GM19023 (cell line): ENCODE measurements around the gene PHF20.
"Not testable (repeated sequence)": the region's sequence is repeated elsewhere in the genome, so short reads cannot be mapped to it uniquely, and the experiment has no call there.

ENCODE experiments used
- ATAC-seq: cut with Tn5 transposase; IDR thresholded peaks from one replicate; pipeline ENCODE4 v1.9.1; 2021; ENCODE audit warnings: mild to moderate bottlenecking, moderate library complexity; ENCODE audit not compliant: unreplicated experiment

PHF20 gene

DNA sequence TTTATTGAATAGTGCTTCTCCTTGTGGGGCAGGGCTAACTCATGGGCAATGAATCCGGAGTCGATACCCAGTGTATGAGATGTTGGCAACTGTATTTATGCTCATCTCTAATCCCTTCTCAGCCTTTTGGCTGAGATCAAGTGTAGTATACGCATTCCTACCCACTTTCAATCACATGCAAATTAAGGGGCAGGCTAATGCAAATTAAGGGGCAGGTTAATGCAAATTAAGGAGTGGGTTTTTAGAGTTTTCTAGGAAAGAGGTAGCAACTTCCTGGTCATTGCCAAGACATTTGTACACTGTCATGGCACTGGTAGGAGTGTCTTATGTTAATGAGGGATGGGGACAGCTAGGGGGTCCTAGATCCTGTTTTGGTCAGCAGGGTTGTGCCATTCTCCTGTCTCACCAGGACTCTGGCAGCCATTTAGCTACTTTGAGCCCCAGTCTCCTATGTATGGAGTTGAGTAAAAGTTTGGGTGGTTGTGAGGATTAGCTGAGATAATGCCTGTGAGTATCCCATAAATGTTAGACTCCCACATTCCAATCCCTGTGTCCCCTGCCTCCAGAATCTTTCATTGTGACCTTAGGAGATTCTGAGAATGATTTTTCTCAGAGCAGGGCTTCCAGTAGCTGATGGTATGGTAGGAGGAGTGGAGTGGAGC, 196.3 kb downstream of the PHF20 start, which contains the start of gene CNBD2:
TSS of gene CNBD2 (plus strand) at position 612 of the 662 bp plus-strand sequence. CDS start 173 bp downstream, outside the sequence.
- no peak for ATAC-seq

DNA sequence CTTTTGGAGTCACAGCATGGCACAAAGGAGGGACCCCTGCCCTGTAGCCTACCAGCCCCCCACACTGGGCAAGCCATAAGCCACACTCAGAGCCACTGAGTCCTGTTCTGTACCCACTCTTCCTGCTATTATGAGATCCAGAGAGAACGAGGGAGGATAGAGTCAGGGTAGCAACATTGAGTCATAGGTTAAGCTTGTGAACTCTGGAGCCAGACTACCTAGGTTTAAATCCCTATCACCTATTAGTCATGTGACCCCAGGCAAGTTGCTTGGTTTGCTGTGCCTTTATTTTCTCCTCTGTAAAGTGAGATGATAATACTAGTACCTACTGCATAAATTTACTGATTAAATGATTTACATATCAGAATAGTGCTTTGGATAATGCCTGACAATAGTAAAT, 197.1 kb downstream of the PHF20 start:
- ATAC-seq: no peak

DNA sequence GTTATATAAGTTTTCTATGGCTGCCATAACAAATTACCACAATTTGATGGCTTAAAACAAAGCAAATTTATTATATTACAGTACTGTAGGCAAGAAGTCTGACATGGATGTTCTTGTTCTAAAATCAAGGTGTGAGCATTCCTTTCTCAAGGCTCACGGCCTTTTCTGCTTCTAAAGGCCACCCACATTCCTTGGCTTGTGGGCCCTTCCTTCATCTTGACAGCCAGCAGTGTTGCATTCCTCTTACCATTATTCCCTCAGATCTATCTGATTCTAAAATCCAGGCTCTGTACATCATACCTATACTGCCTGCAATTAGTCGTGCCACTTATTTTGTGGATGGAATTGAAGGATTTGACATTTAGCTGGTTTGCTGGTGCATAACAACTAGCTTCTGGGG, 200.2 kb downstream of the PHF20 start:
- ATAC-seq: no peak

DNA sequence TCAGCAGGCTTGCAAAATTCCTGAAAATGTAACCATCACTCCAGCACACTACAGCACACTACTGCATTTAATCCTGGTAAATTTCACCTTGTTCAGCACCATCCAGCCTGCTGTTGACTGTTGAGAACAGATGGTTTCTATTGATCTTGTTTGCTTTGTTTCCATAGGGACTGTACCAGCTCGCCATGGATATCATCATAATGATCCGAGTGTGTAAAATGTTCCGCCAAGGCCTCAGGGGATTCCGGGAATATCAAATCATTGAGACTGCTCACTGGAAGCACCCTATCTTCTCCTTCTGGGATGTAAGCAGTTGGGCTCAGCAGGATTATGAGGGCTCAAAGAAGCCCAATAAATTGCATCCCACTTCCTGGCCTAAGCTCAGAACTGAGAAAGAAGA, 200.6 kb downstream of the PHF20 start:
- ATAC-seq: no peak

DNA sequence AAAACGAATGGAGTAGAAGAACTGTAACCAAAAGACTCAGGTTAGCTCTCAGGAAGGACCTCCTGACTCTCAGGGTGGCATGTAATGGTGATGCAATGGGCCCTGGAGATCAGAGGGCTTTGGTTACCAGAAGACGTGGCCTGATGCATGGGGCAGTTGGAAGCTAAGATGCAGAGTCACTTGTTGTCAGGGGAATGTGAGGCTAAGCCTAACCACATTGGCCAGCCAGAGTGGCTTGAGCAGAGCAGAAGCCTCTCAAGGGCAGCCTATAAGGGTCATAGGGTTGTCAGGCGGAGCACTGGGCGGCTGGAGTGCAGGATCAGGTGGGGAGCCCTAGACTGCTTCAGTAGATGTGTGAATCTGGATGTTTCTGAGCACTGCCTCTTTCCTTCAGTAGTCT, 202.4 kb downstream of the PHF20 start:
- ATAC-seq: no peak

DNA sequence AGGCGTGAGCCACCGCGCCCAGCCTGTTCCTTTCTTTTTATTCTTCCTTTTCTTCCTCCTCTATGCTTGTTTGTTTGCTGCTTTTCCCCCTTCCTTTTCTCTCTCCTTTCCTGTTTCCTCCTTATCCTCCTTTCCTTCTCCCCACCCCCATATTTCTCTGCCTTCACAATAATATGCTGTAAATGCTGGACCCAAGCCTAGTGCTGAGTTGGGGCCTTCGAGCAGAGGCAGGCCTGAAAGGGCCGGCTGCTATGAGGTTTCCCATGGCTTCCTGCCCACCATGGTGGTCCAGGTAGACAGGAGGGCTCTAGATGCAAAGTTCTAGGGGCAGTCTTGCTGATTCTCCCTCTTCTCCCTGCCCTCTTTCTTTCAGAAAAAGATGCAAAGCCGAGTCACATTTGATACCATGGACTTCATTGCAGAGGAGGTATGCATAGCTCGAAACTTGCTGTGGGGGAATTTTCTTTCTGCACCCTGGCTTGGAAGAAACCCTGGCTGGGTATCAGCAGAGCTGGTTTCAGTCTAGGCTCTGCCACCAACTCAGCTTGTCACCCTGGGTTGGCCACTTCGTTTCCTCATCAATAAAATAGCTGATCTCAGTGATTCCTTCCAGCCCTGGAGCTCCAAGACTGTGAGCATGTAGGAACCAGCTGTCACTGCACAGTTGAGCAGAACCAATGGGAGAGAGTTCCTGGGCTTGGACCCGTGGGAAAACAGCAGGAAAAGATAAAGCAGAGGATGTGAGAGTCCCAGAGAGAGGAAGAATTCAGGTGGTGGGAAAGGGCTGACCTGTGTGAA, 204.0 kb downstream of the PHF20 start:
- no peak for ATAC-seq

DNA sequence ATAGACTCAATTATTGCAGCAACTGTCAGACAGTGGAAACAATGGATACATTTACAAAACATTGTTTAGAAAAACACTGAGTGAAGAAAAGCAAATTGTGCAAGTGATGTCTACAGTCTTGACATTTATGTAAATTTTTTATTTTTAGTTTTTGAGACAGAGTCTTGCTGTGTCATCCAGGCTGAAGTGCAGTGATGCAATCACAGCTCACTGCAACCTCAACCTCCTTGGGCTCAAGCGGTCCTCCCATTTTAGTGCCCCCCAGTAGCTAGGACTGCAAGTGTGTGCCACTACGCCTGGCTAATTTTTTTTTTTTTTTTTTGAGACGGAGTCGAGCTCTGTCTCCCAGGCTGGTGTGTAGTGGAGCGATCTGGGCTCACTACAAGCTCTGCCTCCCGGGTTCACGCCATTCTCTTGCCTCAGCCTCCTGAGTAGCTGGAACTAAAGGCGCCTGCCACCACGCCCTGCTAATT, 206.3 kb downstream of the PHF20 start:
- no peak for ATAC-seq

DNA sequence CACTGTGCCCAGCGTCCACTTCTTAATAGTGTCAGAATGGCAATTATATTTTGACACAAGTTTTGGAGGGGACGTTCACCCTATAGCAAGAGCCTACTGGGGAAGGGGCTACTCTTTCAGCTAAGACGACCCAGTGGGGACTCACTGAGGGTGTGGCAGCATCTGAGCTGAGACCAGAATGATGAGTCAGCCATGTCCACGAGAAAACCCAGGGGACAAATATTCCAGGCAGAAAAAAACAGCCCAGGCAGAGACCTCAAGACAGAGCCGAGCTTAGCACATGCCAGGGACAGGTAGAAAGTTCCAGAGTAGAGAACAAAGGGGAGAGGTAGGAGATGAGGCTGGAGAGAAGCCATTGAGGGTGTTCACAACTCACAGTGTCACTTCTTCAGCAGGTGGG, 207.7 kb downstream of the PHF20 start:
- no peak for ATAC-seq

DNA sequence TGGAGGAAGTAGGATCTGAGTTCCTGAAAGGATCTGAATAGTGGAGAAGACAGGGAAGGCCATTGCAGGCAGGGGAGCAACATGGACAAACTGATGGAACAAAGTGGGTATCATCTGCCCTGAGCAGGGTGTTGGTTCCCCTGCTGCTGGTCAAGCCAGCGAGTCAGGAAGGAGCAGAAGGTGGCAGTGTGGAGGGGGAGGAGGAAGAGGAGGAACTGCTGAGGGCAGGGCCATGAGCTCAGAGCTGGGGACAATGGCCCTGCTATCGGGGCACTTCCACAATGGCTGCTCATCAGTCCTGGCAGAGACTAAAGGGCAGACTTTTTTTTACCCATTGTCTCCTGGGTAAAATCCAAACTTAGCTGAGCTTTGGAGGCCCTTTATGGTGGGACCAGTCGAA, 210.2 kb downstream of the PHF20 start:
- no peak for ATAC-seq

DNA sequence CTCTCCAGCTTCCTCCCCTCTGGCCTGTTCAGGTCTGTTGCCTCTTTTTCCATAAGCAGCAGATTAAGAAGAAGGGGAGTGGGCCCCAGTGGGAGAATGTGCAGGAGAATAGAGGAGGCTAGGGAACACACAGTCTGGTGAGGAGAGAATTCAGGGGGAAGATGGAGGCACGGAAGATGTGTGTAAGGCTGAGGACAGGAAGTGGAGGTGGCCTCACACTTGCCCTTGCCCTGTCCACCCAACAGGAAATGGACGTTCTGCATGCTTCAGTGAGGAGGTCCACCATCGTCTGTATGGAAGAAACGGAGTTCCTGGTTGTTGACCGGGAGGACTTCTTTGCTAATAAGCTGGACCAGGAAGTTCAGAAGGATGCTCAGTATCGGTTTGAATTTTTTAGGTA, 212.6 kb downstream of the PHF20 start:
- ATAC-seq: no peak

DNA sequence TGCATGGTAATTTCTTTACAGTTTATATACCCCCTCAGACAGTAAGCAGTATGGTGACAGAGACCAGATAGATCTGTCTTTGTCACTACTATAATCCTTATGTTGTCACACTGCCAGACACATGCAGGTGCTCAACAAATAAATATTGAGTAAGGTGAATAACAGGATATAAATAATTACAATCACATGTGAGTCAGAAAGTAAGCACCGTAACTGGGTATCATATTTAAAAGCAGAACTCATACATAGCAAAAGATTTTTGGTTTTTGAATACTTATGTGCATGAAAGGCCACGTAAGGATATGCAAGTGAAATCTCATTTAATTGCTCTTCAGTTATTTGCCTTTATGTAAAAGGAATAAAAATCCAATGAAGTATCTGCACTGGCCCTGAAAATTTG, 214.0 kb downstream of the PHF20 start:
- ATAC-seq: no peak

DNA sequence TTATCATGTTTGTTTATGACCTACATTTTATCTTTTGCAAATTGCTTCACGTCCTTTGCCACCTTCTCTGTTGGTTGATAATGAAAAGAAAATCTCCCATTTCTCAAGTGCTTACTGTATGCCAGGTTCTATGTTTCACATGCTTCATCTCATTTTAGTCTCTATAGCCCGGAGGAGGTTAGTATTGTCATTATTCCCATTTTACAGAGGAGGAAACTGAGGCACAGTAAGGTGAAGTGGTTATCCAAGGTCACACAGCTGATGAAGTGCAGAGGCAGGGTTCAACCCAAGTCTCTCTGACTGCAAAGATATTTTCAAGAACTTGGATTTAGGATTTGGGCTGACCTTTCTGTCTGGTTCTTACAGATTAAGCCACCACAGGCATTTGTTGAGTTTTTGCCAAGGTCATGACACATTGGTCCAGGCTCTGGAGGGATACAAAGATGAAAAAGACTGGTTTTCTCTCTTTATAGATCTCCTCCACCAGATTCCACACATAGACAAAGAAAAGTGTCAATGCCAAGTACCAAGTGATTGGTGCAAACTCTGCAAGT, 217.2 kb downstream of the PHF20 start:
- no peak for ATAC-seq

DNA sequence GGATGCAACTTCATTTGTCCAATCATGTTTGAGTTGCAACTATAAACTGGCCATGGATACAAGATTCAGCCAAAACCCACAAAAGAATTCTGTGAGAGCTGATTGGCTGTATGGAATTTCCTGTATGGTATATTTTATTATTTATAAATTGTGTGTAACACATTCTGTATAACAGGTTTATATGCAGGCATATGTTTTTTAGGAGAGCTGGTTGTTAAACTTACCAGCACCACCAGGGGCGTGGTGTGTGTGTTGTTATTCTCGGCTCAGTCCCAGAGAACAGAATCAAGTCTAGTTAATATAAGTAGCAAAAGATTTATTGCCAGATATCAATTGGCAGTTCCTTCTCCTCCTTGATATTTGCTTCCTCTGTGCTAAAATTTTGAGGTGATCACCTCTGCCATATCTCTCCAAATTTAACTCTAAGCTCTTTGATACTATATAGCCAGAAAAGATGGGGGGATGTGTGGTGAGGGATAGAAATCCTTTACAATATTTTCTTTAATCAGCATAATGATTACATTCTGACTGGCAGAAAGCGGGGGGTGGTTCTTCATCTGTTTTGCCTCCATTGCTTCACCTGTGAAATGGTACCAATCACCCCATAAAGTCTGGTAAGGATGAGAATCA, 219.4 kb downstream of the PHF20 start:
- no peak for ATAC-seq

DNA sequence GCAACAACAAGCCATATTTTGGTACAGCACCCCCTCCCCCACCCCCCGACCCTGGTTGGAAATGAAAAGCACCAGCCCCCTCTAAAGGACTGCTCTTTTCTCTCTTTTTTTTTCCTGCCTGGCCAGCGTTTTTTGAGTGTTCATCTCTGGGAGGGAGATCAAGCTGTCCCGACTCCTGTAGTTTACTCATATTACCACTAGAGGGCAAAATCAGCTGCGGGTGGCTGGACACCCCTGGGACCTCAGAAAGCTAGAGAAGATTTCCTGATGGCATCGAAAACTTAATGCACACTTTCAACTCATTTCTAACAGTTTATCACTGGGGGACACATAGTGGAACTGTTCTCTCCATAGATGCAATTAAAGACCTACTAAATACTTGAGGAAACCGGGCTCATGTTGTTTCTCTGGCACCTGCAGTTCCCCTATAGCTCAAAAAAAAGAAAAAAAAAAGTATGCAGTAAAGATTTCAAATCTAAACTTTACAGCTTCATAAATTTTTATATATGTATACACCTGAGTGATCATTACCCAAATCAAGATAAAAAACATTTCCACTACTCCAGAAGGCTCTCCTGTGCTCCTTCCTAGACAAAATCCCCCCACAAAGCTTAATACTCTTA, 221.0 kb downstream of the PHF20 start:
- ATAC-seq: no peak

DNA sequence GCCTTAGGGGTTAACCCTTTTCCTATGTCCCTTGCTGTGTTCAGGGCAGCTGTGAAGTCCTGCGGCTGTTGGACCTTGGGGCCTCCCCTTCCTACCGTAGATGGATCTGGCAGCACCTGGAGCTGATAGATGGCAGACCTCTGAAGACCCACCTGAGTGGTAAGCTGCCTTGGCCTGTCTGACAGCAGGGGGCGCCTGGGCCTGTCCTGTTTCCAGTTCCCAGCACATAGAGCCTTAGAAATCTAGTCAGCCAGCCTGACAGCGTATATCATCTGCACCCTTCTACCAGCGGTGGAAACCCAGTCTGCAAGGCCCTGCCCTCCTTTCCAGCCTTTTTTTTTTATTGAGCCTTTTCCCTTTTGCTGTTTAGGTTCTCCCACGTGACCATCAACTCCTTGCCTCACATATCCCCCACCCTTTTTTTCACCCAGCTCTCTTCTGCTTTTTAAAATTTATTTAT, 223.2 kb downstream of the PHF20 start:
- no peak for ATAC-seq

DNA sequence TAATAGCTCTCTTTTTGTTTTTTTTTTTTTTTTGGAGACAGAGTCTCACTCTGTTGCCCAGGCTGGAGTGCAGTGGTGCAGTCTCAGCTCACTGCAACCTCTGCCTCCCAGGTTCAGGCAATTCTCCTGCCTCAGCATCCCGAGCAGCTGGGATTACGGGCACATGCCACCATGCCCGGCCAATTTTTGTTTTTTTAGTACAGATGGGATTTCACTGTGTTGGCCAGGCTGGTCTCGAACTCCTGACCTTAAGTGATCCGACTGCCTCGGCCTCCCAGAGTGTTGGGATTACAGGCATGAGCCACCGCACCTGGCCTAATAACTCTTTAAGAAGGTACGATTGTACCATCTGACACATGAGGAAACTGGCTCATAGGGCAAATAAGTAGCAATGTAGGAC, 224.7 kb downstream of the PHF20 start:
- not testable (repeated sequence) for ATAC-seq
